ENCODE measurements around the gene BCL2L2.

- TF ChIP-seq, protein P1, sequence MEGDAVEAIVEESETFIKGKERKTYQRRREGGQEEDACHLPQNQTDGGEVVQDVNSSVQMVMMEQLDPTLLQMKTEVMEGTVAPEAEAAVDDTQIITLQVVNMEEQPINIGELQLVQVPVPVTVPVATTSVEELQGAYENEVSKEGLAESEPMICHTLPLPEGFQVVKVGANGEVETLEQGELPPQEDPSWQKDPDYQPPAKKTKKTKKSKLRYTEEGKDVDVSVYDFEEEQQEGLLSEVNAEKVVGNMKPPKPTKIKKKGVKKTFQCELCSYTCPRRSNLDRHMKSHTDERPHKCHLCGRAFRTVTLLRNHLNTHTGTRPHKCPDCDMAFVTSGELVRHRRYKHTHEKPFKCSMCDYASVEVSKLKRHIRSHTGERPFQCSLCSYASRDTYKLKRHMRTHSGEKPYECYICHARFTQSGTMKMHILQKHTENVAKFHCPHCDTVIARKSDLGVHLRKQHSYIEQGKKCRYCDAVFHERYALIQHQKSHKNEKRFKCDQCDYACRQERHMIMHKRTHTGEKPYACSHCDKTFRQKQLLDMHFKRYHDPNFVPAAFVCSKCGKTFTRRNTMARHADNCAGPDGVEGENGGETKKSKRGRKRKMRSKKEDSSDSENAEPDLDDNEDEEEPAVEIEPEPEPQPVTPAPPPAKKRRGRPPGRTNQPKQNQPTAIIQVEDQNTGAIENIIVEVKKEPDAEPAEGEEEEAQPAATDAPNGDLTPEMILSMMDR (IDR thresholded peaks at IDR 0.05; ENCODE audit: insufficient read depth, low read length), result no peak
- no peak for TF ChIP-seq SPI1 (IDR thresholded peaks at IDR 0.05; ENCODE audit: borderline replicate concordance, low read depth)
These were observed 20.1 kb downstream of the BCL2L2 start for GRCh38 chr14:23326491-23327332.
